ENCODE measurements around the gene TMEM62.

GRCh38 chr15:43107751-43108150 is 25.6 kb upstream of the TMEM62 start:
- TF ChIP-seq EZH2 (IDR thresholded peaks at IDR 0.05), result no peak
- TF ChIP-seq POLR2AphosphoS5 (IDR thresholded peaks at IDR 0.05; ENCODE audit: borderline replicate concordance, low read depth, low read length), result no peak
- no peak for TF ChIP-seq FOXP2 (optimal IDR thresholded peaks at IDR 0.05; ENCODE audit: control extremely low read depth, extremely low read length, insufficient read depth)
